Trophoblast cell (in vitro differentiated cells and primary cell): ENCODE data around the gene EXPH5.

Experiments used
- DNase-seq, 2 donors: peaks; one replicate each; pipeline ENCODE4 v3.0.0-alpha.2; 2016
- H2AFZ ChIP-seq: 2 replicates; pipeline ENCODE4 v1.6.1; 2013; ENCODE audit warnings: low read length, moderate library complexity, mild to moderate bottlenecking; ENCODE audit not compliant: insufficient read depth, poor library complexity
- H2AK5ac ChIP-seq: 2 replicates; pipeline ENCODE4 v1.6.1; 2013; ENCODE audit warnings: mild to moderate bottlenecking, low read length
- H2BK120ac ChIP-seq: 2 replicates; pipeline ENCODE4 v1.6.1; 2013; ENCODE audit warnings: low read length, mild to moderate bottlenecking, moderate library complexity; ENCODE audit not compliant: insufficient read depth, poor library complexity
- H2BK12ac ChIP-seq: 2 replicates; pipeline ENCODE4 v1.6.1; 2013; ENCODE audit warnings: mild to moderate bottlenecking, low read length, moderate library complexity
- H2BK5ac ChIP-seq: 2 replicates; pipeline ENCODE4 v1.6.1; 2013; ENCODE audit warnings: low read length, low read depth, moderate library complexity, mild to moderate bottlenecking; ENCODE audit not compliant: poor library complexity
- H3K14ac ChIP-seq: 2 replicates; pipeline ENCODE4 v1.6.1; 2013; ENCODE audit warnings: mild to moderate bottlenecking, low read length
- H3K18ac ChIP-seq: 2 replicates; pipeline ENCODE4 v1.6.1; 2013; ENCODE audit warnings: mild to moderate bottlenecking, low read length
- H3K23ac ChIP-seq: 2 replicates; pipeline ENCODE4 v1.6.1; 2013; ENCODE audit warnings: low read length
- H3K27ac ChIP-seq: 2 replicates; pipeline ENCODE4 v1.5.1; 2013; ENCODE audit warnings: low read depth, mild to moderate bottlenecking, inconsistent platforms, low read length, moderate library complexity
- H3K27me3 ChIP-seq: 2 replicates; pipeline ENCODE4 v1.6.1; 2013; ENCODE audit warnings: inconsistent platforms, mild to moderate bottlenecking, low read length, moderate library complexity; ENCODE audit not compliant: insufficient read depth
- H3K36me3 ChIP-seq, 2 experiments: 1 replicate in 1 of 2; 2 replicates in 1 of 2; pipeline ENCODE4 v1.6.1; 2013; ENCODE audit warnings: low read length in 2 of 2, mild to moderate bottlenecking in 2 of 2, moderate library complexity in 1 of 2; ENCODE audit not compliant: insufficient read depth in 2 of 2, control insufficient read depth in 1 of 2
- H3K4ac ChIP-seq: 2 replicates; pipeline ENCODE4 v1.6.1; 2013; ENCODE audit warnings: low read depth, mild to moderate bottlenecking, low read length, moderate library complexity
- H3K4me1 ChIP-seq, 2 experiments: 1 replicate in 1 of 2; 2 replicates in 1 of 2; pipeline ENCODE4 v1.6.1; 2013; ENCODE audit warnings: low read length in 2 of 2, mild to moderate bottlenecking in 2 of 2, moderate library complexity in 1 of 2; ENCODE audit not compliant: insufficient read depth in 2 of 2, control insufficient read depth in 1 of 2
- H3K4me2 ChIP-seq: 2 replicates; pipeline ENCODE4 v1.6.1; 2013; ENCODE audit warnings: inconsistent platforms, mild to moderate bottlenecking, low read length, moderate library complexity
- H3K4me3 ChIP-seq: 2 replicates; pipeline ENCODE4 v1.5.1; 2013; ENCODE audit warnings: mild to moderate bottlenecking, low read depth, low read length, inconsistent platforms
- H3K79me1 ChIP-seq: one replicate; pipeline ENCODE4 v1.6.1; 2013; ENCODE audit warnings: low read length
- H3K79me2 ChIP-seq: 2 replicates; pipeline ENCODE4 v1.6.1; 2013; ENCODE audit warnings: low read length, mild to moderate bottlenecking; ENCODE audit not compliant: control insufficient read depth, insufficient read depth, poor library complexity
- H3K9ac ChIP-seq: 2 replicates; pipeline ENCODE4 v1.6.1; 2013; ENCODE audit warnings: mild to moderate bottlenecking, low read length
- H3K9me3 ChIP-seq: 2 replicates; pipeline ENCODE4 v1.6.1; 2013; ENCODE audit warnings: low read depth, mild to moderate bottlenecking, control low read depth, inconsistent platforms, low read length; ENCODE audit not compliant: insufficient read depth
- H4K12ac ChIP-seq: 2 replicates; pipeline ENCODE4 v1.6.1; 2013; ENCODE audit warnings: low read depth, mild to moderate bottlenecking, low read length, moderate library complexity
- H4K8ac ChIP-seq: 2 replicates; pipeline ENCODE4 v1.6.1; 2013; ENCODE audit warnings: low read depth, mild to moderate bottlenecking, low read length, moderate library complexity
- H4K91ac ChIP-seq: one replicate; pipeline ENCODE4 v1.6.1; 2013; ENCODE audit warnings: low read depth, mild to moderate bottlenecking, low read length, moderate library complexity
- WGBS: extraction: QIAGEN DNeasy Blood & Tissue Kit; methylation state at CpG from one replicate; pipeline ENCODE4 v1.1.7; 2013; ENCODE audit warnings: missing lambda C conversion rate; ENCODE audit not compliant: insufficient read length, insufficient coverage; ENCODE audit errors: extremely low coverage; 5-methylcytosine and 5-hydroxymethylcytosine counted together

Gene EXPH5

GRCh38 chr11:108466405-108466804 lies 127.2 kb downstream of the EXPH5 start:
- no CpG with 5 or more reads among the region's 7 CpGs for WGBS
- Histone ChIP-seq H4K12ac (peak overlapping the region; percentile 84), H2BK120ac (no peak overlapping the region), H2AFZ (no peak overlapping the region), H3K18ac (no peak overlapping the region), H3K4me2 (peak overlapping the region; percentile 96), H4K91ac (peak overlapping the region; percentile 62), H2BK12ac (peak overlapping the region; percentile 71), H3K4me1 (peaks cover 0 to 2% of the 10 kb centered on the region in 2 experiments), H3K9me3 (no peaks in the 10 kb centered on the region), H3K4me3 (no peak overlapping the region), H3K79me2 (no peaks in the 10 kb centered on the region), H3K9ac (no peak overlapping the region), H2BK5ac (no peak overlapping the region), H3K79me1 (peaks cover 3% of the 10 kb centered on the region), H3K23ac (no peak overlapping the region), H3K27me3 (no peaks in the 10 kb centered on the region), H3K27ac (no peak overlapping the region), H2AK5ac (no peak overlapping the region), H4K8ac (peak overlapping the region; percentile 79), H3K4ac (no peak overlapping the region), H3K36me3 (no peaks in the 10 kb centered on the region), H3K14ac (no peak overlapping the region)
- no peak for DNase-seq
